Gastroesophageal sphincter (tissue), 4 donors: Measurements from ENCODE around the gene SRRM4. TPM values are rescaled to one million over a fixed set of nuclear protein-coding genes. Genes with fewer than 3 reads are reported as not detected.

Experiments used
- ATAC-seq: fragments of 150-250 bp; one replicate; pipeline ENCODE4 v1.9.1; 2016; ENCODE audit warnings: mild to moderate bottlenecking, moderate library complexity
- H3K27ac ChIP-seq, 4 donors: fragments of 200-600 bp; sonication (generic) in 3 of 4; 1 replicate in 3 of 4; 2 replicates in 1 of 4; pipeline ENCODE4 v1.5.1; 2016 to 2019
- H3K27me3 ChIP-seq: fragments of 200-600 bp; sonication (generic); one replicate; pipeline ENCODE4 v1.5.1; 2019
- H3K36me3 ChIP-seq, 2 donors: fragments of 200-600 bp; sonication (generic); one replicate each; pipeline ENCODE4 v1.5.1; 2019; ENCODE audit warnings: control low read depth in 1 of 2
- H3K4me1 ChIP-seq, 3 donors: fragments of 200-600 bp; sonication (generic); 1 replicate in 2 of 3; 2 replicates in 1 of 3; pipeline ENCODE4 v1.5.1; 2016 to 2019; ENCODE audit warnings: control low read depth in 2 of 3
- H3K4me3 ChIP-seq, 2 donors: fragments of 200-600 bp; sonication (generic); one replicate each; pipeline ENCODE4 v1.5.1; 2019; ENCODE audit warnings: mild to moderate bottlenecking in 1 of 2, moderate library complexity in 1 of 2
- H3K9me3 ChIP-seq, 3 donors: fragments of 200-600 bp; sonication (generic); one replicate each; pipeline ENCODE4 v1.5.1; 2017 to 2019; ENCODE audit warnings: control low read depth in 2 of 3
- CTCF ChIP-seq, 4 experiments: fragments of 200-600 bp in 2 of 4; fragments of 450-650 bp in 2 of 4; sonication (generic) in 1 of 4; IDR thresholded peaks; one replicate each; pipeline ENCODE4 v1.5.1; 2017 to 2019; ENCODE audit warnings: antibody characterized with exemption in 4 of 4, mild to moderate bottlenecking in 2 of 4, moderate library complexity in 2 of 4
- EP300 ChIP-seq: sonication (generic); formaldehyde crosslinking; IDR thresholded peaks from one replicate; pipeline ENCODE4 v1.6.1; 2017; ENCODE audit warnings: antibody characterized with exemption, mild to moderate bottlenecking
- POLR2A ChIP-seq, 2 donors: fragments of 450-650 bp; IDR thresholded peaks; one replicate each; pipeline ENCODE4 v1.6.1; 2017; ENCODE audit warnings: antibody characterized with exemption in 2 of 2, mild to moderate bottlenecking in 2 of 2, moderate library complexity in 1 of 2
- POLR2AphosphoS5 ChIP-seq: sonication (generic); formaldehyde crosslinking; IDR thresholded peaks from one replicate; pipeline ENCODE4 v1.6.1; 2017; ENCODE audit warnings: antibody characterized with exemption
- WGBS, 2 donors: methylation state at CpG; one replicate each; pipeline ENCODE4 v1.1.5; 2018; ENCODE audit warnings: low coverage in 1 of 2; 5-methylcytosine and 5-hydroxymethylcytosine counted together
- total RNA-seq, 4 donors: library from RNA; depleted of rRNA; stranded (reverse); fragments of >200 nt; gene quantifications; one replicate each; pipeline ENCODE4 v1.1.0, GENCODE V29; 2016

SRRM4 gene
- total RNA-seq, 4 donors from 2014 or later = 0.04 TPM; not detected in 3

- WGBS, 2 donors = 25 to 26% methylated on average over 11 to 15 of the region's 16 CpGs
- no peaks in the 10 kb centered on the region for H3K4me1 ChIP-seq
- no peak overlapping the region for H3K27ac ChIP-seq
- H3K9me3 ChIP-seq = no peaks in the 10 kb centered on the region
- no peaks in the 10 kb centered on the region for H3K36me3 ChIP-seq
- peaks cover 30% of the 10 kb centered on the region for H3K27me3 ChIP-seq
- TF ChIP-seq POLR2A (IDR thresholded peaks at IDR 0.05) = no peak
- TF ChIP-seq EP300 = no peak
- no peak for TF ChIP-seq CTCF (IDR thresholded peaks at IDR 0.05)
- no peak for TF ChIP-seq POLR2AphosphoS5
- no peak for ATAC-seq
- no peak overlapping the region for H3K4me3 ChIP-seq
Observed at GRCh38 chr12:119060847-119061796, 79.8 kb downstream of the SRRM4 start.

GRCh38 chr12:119068129-119068856, 87.0 kb downstream of the SRRM4 start:
- peaks cover 73% of the 10 kb centered on the region for H3K27me3 ChIP-seq
- TF ChIP-seq POLR2A (IDR thresholded peaks at IDR 0.05) (no peak), POLR2AphosphoS5 (no peak), EP300 (no peak), CTCF (IDR thresholded peaks at IDR 0.05) (no peak)
- ATAC-seq = no peak
- no peaks in the 10 kb centered on the region for H3K36me3 ChIP-seq
- no peak overlapping the region for H3K4me3 ChIP-seq
- H3K27ac ChIP-seq = no peak overlapping the region
- WGBS, 2 donors = 16 to 46% methylated on average over 6 of the region's 9 CpGs
- H3K4me1 ChIP-seq = no peaks in the 10 kb centered on the region
- no peaks in the 10 kb centered on the region for H3K9me3 ChIP-seq

- Histone ChIP-seq H3K4me1 (no peaks in the 10 kb centered on the region), H3K27me3 (peaks cover 81% of the 10 kb centered on the region), H3K4me3 (no peak overlapping the region), H3K9me3 (no peaks in the 10 kb centered on the region), H3K27ac (no peak overlapping the region), H3K36me3 (no peaks in the 10 kb centered on the region)
- WGBS, 2 donors = 20 to 22% methylated on average over 4 to 7 of the region's 8 CpGs
- no peak for ATAC-seq
- TF ChIP-seq POLR2AphosphoS5 (no peak), CTCF (IDR thresholded peaks at IDR 0.05) (no peak)
Observed at GRCh38 chr12:119069147-119069642, 87.9 kb downstream of the SRRM4 start.

- no peaks in the 10 kb centered on the region for H3K9me3 ChIP-seq
- peaks cover 77% of the 10 kb centered on the region for H3K27me3 ChIP-seq
- H3K4me1 ChIP-seq = no peaks in the 10 kb centered on the region
- H3K36me3 ChIP-seq = no peaks in the 10 kb centered on the region
- no peak overlapping the region for H3K4me3 ChIP-seq
- 74% methylated on average over 6 of the region's 6 CpGs for WGBS, 2 donors
- TF ChIP-seq CTCF (IDR thresholded peaks at IDR 0.05) (no peak), POLR2A (IDR thresholded peaks at IDR 0.05) (no peak), EP300 (no peak), POLR2AphosphoS5 (no peak)
- no peak for ATAC-seq
- H3K27ac ChIP-seq = no peak overlapping the region
Observed at GRCh38 chr12:119071176-119071575, 89.8 kb downstream of the SRRM4 start.
